HG03469 (cell line): ENCODE data around the gene COL21A1.
A peak's percentile ranks its signal among the peaks of the same experiment; 100 is the strongest.

Experiments
- ATAC-seq: cut with Tn5 transposase; IDR thresholded peaks from one replicate; pipeline ENCODE4 v1.9.1; 2021; ENCODE audit warnings: mild to moderate bottlenecking, moderate library complexity, moderate number of reproducible peaks; ENCODE audit not compliant: unreplicated experiment

The COL21A1 gene

GRCh38 chr6:56246541-56246880 lies 869 bp downstream of the COL21A1 start:
- no peak for ATAC-seq

- ATAC-seq, result no peak
Measured at GRCh38 chr6:56245903-56246351, 1.5 kb downstream of the COL21A1 start.

DNA sequence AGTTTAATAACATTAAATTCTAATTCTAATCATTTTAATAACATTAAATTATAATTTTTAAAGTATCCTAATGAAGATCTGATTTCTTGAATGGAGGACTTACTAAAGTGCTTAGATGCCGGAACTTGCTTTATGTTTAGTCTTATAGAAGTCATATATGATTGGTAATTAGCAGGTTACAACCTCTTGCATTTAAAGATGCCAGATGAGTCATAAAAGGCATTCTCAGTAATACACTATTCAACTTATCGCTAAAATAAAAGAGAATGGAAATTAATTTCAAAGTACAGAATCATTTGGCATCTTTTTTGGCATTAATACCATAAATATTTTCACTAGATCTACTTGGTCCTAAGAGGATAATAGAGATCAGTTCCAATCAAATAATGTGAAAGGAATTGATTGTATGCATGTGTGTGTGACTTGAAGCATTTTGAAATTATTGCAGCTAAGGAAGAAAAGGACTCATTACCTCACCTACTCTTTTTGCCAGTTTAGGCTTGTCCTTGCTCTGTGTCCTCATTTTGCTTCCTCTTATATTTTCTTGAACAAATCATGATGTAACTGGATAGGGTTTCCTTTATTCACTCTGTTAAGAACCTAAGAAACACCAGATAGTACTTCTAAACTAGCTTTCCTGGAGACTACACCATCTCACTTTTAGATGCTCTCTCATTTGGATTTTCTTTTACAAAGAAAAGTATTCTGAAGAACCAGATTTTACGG lies 2.7 kb downstream of the COL21A1 start:
- ATAC-seq, result no peak

DNA sequence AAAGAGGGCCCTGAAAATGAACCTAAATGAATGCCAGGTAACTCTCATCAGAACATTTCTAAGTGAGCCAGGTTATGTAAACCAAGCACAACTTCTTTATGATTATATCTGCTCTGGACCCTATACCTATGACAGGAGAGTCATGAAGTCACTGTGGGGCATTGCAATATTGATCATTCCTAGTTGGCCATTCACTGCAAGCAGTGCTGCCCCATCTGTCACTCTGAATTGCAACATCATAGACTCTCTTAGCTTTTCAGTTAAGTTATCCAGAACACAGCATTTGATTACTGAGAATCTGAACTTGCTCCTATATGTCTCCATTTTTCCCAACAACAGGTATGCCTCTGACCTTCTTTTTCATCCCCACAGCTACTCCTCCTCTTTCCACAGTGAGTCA lies 3.3 kb downstream of the COL21A1 start:
- no peak for ATAC-seq

GRCh38 chr6:56243518-56244070 lies 3.8 kb downstream of the COL21A1 start:
- ATAC-seq, result peak; percentile 79

DNA sequence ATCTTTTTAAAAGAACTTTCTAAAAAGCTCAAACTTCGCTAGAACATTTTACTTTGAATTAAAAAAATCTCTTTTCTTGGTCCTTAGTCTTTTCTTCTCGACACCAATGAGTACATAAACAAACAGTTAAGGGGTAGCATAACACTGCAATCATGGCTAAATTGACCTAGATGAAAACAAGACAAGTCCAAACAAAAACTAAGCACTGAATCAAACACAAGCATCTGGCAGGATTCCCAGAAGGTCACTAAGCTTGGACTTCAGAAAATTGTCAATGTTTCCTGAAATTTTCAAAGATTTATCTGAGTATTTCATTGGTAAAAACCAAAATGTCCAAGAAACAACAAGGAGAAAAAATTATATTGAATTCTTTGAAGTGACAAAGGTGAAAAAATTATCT lies 5.0 kb downstream of the COL21A1 start:
- no peak for ATAC-seq

GRCh38 chr6:56241124-56241802 lies 6.1 kb downstream of the COL21A1 start:
- ATAC-seq, result no peak

DNA sequence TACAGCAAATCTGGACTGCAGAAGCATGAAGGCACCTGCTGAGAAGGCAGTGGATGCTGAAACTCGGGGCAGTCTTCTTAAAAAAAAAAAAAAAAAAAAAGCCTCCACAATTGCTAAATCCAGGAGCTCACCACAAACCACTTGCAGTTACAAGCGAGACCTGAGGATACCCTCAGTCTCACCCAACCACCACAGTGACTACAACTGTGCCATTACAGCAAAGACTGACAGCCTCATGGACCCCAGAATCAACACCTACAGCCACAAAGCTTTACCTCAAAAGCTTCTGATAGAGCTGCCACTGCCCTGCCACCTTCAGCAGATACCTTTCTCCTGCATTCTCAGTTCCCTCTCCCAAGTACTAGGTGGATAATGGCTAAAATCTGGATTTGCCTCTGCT lies 9.0 kb downstream of the COL21A1 start:
- ATAC-seq, result no peak

GRCh38 chr6:56235245-56235644 lies 12.1 kb downstream of the COL21A1 start:
- no peak for ATAC-seq

DNA sequence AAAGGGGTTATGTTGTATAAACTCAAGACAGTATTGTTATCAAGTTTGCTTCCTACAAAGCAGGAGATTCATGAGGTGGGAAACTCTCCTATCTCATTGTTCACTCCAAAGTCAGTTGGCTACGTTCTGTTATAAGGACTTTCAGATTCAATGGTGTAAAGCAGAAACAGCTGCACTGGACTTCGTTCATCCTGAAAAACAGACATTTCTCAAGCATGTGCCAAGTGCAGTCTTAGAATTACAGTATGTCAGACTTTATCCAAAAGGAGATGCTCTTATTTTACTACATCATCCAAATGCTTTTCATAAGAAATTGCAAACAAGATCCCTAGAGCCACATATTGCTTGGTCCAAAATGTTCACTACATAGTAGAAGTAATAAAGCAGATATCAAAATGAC lies 14.9 kb downstream of the COL21A1 start:
- no peak for ATAC-seq

GRCh38 chr6:56231827-56232226 lies 15.6 kb downstream of the COL21A1 start:
- no peak for ATAC-seq

DNA sequence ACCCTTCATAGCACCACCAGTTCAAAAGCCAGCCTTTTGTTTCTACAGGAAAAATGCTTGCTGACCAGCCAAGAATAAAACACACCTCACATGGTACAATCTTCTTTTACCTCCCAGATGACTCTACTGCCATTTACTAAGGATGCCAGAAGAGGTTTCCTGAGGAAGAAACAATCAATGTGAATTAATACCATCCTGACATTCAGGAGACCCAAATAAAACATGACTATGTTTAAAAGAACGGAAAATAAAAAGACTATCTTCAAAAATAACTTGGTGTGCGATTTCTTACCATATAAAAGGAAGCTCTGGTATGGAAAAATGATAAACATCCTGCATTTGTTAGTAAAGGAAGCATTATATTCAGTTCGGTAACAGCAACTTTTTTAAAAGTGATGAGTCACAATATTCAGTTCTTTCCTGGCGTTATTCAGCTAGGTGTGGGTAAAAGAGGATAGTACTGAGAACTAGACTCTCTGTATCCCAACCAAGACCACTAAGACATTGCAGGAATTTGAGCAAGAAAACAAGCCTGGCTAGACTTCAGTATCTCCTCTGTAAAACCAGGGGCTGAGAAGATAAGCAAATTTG lies 16.3 kb downstream of the COL21A1 start:
- no peak for ATAC-seq

- ATAC-seq, result no peak
Measured at GRCh38 chr6:56227071-56227879, 20.1 kb downstream of the COL21A1 start.

- no peak for ATAC-seq
Measured at GRCh38 chr6:56223995-56224394, 23.4 kb downstream of the COL21A1 start.

GRCh38 chr6:56222499-56222898 lies 24.9 kb downstream of the COL21A1 start:
- no peak for ATAC-seq

- no peak for ATAC-seq
Measured at GRCh38 chr6:56220078-56220477, 27.3 kb downstream of the COL21A1 start.

- ATAC-seq, result no peak
Measured at GRCh38 chr6:56214703-56215101, 32.7 kb downstream of the COL21A1 start.

- no peak for ATAC-seq
Measured at GRCh38 chr6:56214041-56214702, 33.2 kb downstream of the COL21A1 start.

- no peak for ATAC-seq
Measured at GRCh38 chr6:56211724-56212123, 35.7 kb downstream of the COL21A1 start.

DNA sequence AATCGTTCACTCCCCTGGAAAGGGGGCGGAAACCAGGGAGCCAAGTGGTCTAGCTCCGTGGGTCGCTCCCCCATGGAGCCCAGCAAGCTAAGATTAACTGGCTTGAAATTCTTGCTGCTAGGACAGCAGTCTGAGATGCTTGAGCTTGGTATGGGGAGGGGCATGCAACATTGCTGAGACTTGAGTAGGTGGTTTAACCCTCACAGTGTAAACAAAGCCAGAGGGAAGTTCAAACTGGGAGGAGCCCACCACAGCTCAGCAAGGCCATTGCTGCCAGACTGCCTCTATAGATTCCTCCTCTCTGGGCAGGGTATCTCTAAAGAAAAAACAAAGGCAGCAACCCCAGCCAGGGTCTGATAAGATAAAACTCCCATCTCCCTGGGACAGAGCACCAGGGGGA lies 43.2 kb downstream of the COL21A1 start:
- ATAC-seq, result no peak

- no peak for ATAC-seq
Measured at GRCh38 chr6:56199956-56200355, 47.4 kb downstream of the COL21A1 start.
